Activated naive CD8-positive, alpha-beta T cell treated with anti-CD3 and anti-CD28 coated beads, Interleukin-2, amount 10 ng/mL, durations not matched to agents 7 days and 5 days (primary cell): Measurements from ENCODE around the gene FANCI. TPM values are rescaled to one million over a fixed set of nuclear protein-coding genes. Genes with fewer than 3 reads are reported as not detected.

Source experiments
- ATAC-seq: fragments of 150-1000 bp; cut with Tn5 transposase; one replicate; pipeline ENCODE4 v1.10.0; 2021; ENCODE audit warnings: low read depth, moderate library complexity
- POLR2A ChIA-PET: fragments of 350-600 bp; sonication (Branson Sonifier 250); formaldehyde crosslinking; loops from one replicate; lab custom pipeline; 2021; ENCODE audit warnings: antibody characterized with exemption; lab: Charles Lee
- DNase-seq: peaks from one replicate; pipeline ENCODE4 v3.0.0; 2021
- H3K27ac Mint-ChIP-seq: one replicate; pipeline ENCODE4 v1.8.0; 2022; ENCODE audit warnings: mild to moderate bottlenecking, mixed read lengths
- H3K27me3 Mint-ChIP-seq: one replicate; pipeline ENCODE4 v1.8.0; 2022; ENCODE audit warnings: mild to moderate bottlenecking, moderate library complexity, mixed read lengths
- H3K36me3 Mint-ChIP-seq: one replicate; pipeline ENCODE4 v1.8.0; 2021; ENCODE audit warnings: mild to moderate bottlenecking, mixed read lengths
- H3K4me1 Mint-ChIP-seq: one replicate; pipeline ENCODE4 v1.8.0; 2021; ENCODE audit warnings: mixed read lengths
- H3K4me3 Mint-ChIP-seq: one replicate; pipeline ENCODE4 v1.8.0; 2022; ENCODE audit warnings: mild to moderate bottlenecking, moderate library complexity, mixed read lengths
- H3K9me3 Mint-ChIP-seq: one replicate; pipeline ENCODE4 v1.8.0; 2021; ENCODE audit warnings: mixed read lengths
- total RNA-seq, 2 experiments: library from RNA; stranded (reverse); gene quantifications; one replicate each; pipeline ENCODE4 v1.2.3, GENCODE V29; 2021

Gene FANCI
- total RNA-seq, 2 experiments from 2014 or later, result 155 to 161 TPM

- POLR2A ChIA-PET, result interaction anchor here (1.5 to 1.6 kb wide), 2 partner anchors 20 to 89 kb away, joined by 4 to 10 read pairs; partner anchors contain the start of gene FANCI
- peaks cover 5% of the 10 kb centered on the region for H3K27me3 Mint-ChIP-seq
- H3K36me3 Mint-ChIP-seq, result peaks cover 34% of the 10 kb centered on the region
- peak overlapping the region; percentile 86 for H3K4me3 Mint-ChIP-seq
- no peaks in the 10 kb centered on the region for H3K9me3 Mint-ChIP-seq
- ATAC-seq (no peak), DNase-seq (no peak)
- peak overlapping the region; percentile 70 for H3K27ac Mint-ChIP-seq
- H3K4me1 Mint-ChIP-seq, result peaks cover 55% of the 10 kb centered on the region
Measured at GRCh38 chr15:89333011-89333860, 89.5 kb downstream of the FANCI start.

- peaks cover 5% of the 10 kb centered on the region for H3K27me3 Mint-ChIP-seq
Measured at GRCh38 chr15:89333959-89334509, 90.3 kb downstream of the FANCI start.

GRCh38 chr15:89334510-89335297, 90.9 kb downstream of the FANCI start, which contains the start of gene POLG:
Gene POLG, minus strand, starts transcription at chr15:89334824. Its CDS starts 1,070 bp downstream, at chr15:89333754.
- ATAC-seq (peak; percentile 91), DNase-seq (peak; percentile 98)
- Mint-ChIP-seq H3K27me3 (peaks cover 5% of the 10 kb centered on the region), H3K4me1 (peaks cover 48% of the 10 kb centered on the region), H3K9me3 (no peaks in the 10 kb centered on the region), H3K27ac (peak within 1 kb of the TSS; percentile 93), H3K4me3 (peak within 1 kb of the TSS; percentile 86), H3K36me3 (peaks cover 29% of the 10 kb centered on the region)
- POLR2A ChIA-PET, result interaction anchor here (0.8 to 2.0 kb wide), 5 partner anchors 12 to 423 kb away, joined by 3 to 6 read pairs (median 3); partner anchors contain the start of genes ABHD2 and TICRR

More at GRCh38 chr15:89333959-89334509, 90.3 kb downstream of the FANCI start:
- POLR2A ChIA-PET, result interaction anchor here (0.8 to 2.0 kb wide), 5 partner anchors 11 to 423 kb away, joined by 3 to 10 read pairs (median 3); partner anchors contain the start of genes ABHD2, FANCI and TICRR
- no peaks in the 10 kb centered on the region for H3K9me3 Mint-ChIP-seq
- ATAC-seq (no peak), DNase-seq (no peak)
- H3K36me3 Mint-ChIP-seq, result peaks cover 34% of the 10 kb centered on the region
- peak overlapping the region; percentile 70 for H3K27ac Mint-ChIP-seq
- peak overlapping the region; percentile 86 for H3K4me3 Mint-ChIP-seq
- H3K4me1 Mint-ChIP-seq, result peaks cover 55% of the 10 kb centered on the region

GRCh38 chr15:89335298-89336041, 91.7 kb downstream of the FANCI start:
- POLR2A ChIA-PET, result interaction anchor here (0.9 to 2.0 kb wide), 4 partner anchors 12 to 240 kb away, joined by 3 to 6 read pairs (median 4); partner anchors contain the start of gene TICRR
- H3K9me3 Mint-ChIP-seq, result no peaks in the 10 kb centered on the region
- peaks cover 41% of the 10 kb centered on the region for H3K4me1 Mint-ChIP-seq
- ATAC-seq (no peak), DNase-seq (no peak)
- H3K4me3 Mint-ChIP-seq, result peak overlapping the region; percentile 81
- H3K27ac Mint-ChIP-seq, result peak overlapping the region; percentile 93
- H3K36me3 Mint-ChIP-seq, result peaks cover 23% of the 10 kb centered on the region
- H3K27me3 Mint-ChIP-seq, result peaks cover 9% of the 10 kb centered on the region

- H3K4me3 Mint-ChIP-seq, result no peak overlapping the region
- DNase-seq (no peak), ATAC-seq (no peak)
- no peaks in the 10 kb centered on the region for H3K9me3 Mint-ChIP-seq
- peaks cover 12% of the 10 kb centered on the region for H3K27me3 Mint-ChIP-seq
- no peak overlapping the region for H3K27ac Mint-ChIP-seq
- H3K36me3 Mint-ChIP-seq, result peaks cover 4% of the 10 kb centered on the region
- POLR2A ChIA-PET, result interaction anchor here (0.9 kb wide), 1 partner anchor 9 kb away, joined by 4 read pairs; no protein-coding TSS in a partner anchor
- peaks cover 18% of the 10 kb centered on the region for H3K4me1 Mint-ChIP-seq
Measured at GRCh38 chr15:89338036-89338435, 94.3 kb downstream of the FANCI start.

- POLR2A ChIA-PET, result no interaction called here
- H3K27me3 Mint-ChIP-seq, result peaks cover 17% of the 10 kb centered on the region
- ATAC-seq (no peak), DNase-seq (no peak)
- no peak overlapping the region for H3K27ac Mint-ChIP-seq
- H3K9me3 Mint-ChIP-seq, result no peaks in the 10 kb centered on the region
- no peaks in the 10 kb centered on the region for H3K36me3 Mint-ChIP-seq
- peaks cover 9% of the 10 kb centered on the region for H3K4me1 Mint-ChIP-seq
- H3K4me3 Mint-ChIP-seq, result no peak overlapping the region
Measured at GRCh38 chr15:89340573-89340972, 96.8 kb downstream of the FANCI start.

- Mint-ChIP-seq H3K27ac (no peak overlapping the region), H3K4me3 (no peak overlapping the region), H3K36me3 (no peaks in the 10 kb centered on the region), H3K4me1 (peaks cover 7% of the 10 kb centered on the region), H3K27me3 (peaks cover 17% of the 10 kb centered on the region), H3K9me3 (no peaks in the 10 kb centered on the region)
- DNase-seq (no peak), ATAC-seq (no peak)
- POLR2A ChIA-PET, result no interaction called here
Measured at GRCh38 chr15:89341316-89342005, 97.7 kb downstream of the FANCI start.

GRCh38 chr15:89342840-89343239, 99.1 kb downstream of the FANCI start:
- DNase-seq (no peak), ATAC-seq (no peak)
- Mint-ChIP-seq H3K4me1 (peaks cover 2% of the 10 kb centered on the region), H3K36me3 (no peaks in the 10 kb centered on the region), H3K4me3 (no peak overlapping the region), H3K9me3 (no peaks in the 10 kb centered on the region), H3K27me3 (peaks cover 17% of the 10 kb centered on the region), H3K27ac (no peak overlapping the region)
- POLR2A ChIA-PET, result no interaction called here

GRCh38 chr15:89345248-89345647, 101.5 kb downstream of the FANCI start:
- H3K27ac Mint-ChIP-seq, result no peak overlapping the region
- POLR2A ChIA-PET, result no interaction called here
- DNase-seq, result no peak
- H3K27me3 Mint-ChIP-seq, result peaks cover 15% of the 10 kb centered on the region
- H3K36me3 Mint-ChIP-seq, result no peaks in the 10 kb centered on the region
- H3K9me3 Mint-ChIP-seq, result no peaks in the 10 kb centered on the region
- no peak for ATAC-seq
- H3K4me1 Mint-ChIP-seq, result no peaks in the 10 kb centered on the region
- H3K4me3 Mint-ChIP-seq, result no peak overlapping the region

- DNase-seq, result no peak
- no peak for ATAC-seq
- Mint-ChIP-seq H3K9me3 (no peaks in the 10 kb centered on the region), H3K4me1 (no peaks in the 10 kb centered on the region), H3K36me3 (no peaks in the 10 kb centered on the region), H3K27ac (no peak overlapping the region), H3K27me3 (peaks cover 16% of the 10 kb centered on the region), H3K4me3 (no peak overlapping the region)
- POLR2A ChIA-PET, result no interaction called here
Measured at GRCh38 chr15:89346516-89347231, 102.9 kb downstream of the FANCI start.

GRCh38 chr15:89349206-89349558, 105.4 kb downstream of the FANCI start:
- Mint-ChIP-seq H3K4me3 (no peak overlapping the region), H3K9me3 (no peaks in the 10 kb centered on the region)

More at GRCh38 chr15:89349206-89349558, 105.4 kb downstream of the FANCI start:
- no peak overlapping the region for H3K27ac Mint-ChIP-seq
- DNase-seq (no peak), ATAC-seq (no peak)
- H3K27me3 Mint-ChIP-seq, result peaks cover 21% of the 10 kb centered on the region
- H3K36me3 Mint-ChIP-seq, result no peaks in the 10 kb centered on the region
- no peaks in the 10 kb centered on the region for H3K4me1 Mint-ChIP-seq
- POLR2A ChIA-PET, result no interaction called here
